ENCODE results near the gene NUP153.

DNA sequence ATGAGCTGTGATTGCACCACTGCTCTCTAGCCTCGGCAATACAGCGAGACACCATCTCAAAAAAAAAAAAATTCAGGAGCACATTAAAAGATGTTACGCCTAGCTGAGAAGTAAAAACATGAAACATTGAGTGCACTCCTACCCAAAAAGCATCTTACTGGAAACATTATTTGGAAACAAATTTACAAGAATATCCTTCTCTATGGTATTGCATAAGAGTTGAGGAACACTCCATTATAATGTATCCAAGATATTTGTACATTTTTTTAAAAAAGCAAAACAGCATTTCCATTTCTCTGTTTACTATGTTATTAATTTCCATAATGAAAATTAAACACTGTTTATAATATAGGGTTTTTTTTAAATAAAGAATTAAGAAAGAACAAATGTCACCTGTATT lies 58.0 kb downstream of the NUP153 start:
- TF ChIP-seq, protein P1, sequence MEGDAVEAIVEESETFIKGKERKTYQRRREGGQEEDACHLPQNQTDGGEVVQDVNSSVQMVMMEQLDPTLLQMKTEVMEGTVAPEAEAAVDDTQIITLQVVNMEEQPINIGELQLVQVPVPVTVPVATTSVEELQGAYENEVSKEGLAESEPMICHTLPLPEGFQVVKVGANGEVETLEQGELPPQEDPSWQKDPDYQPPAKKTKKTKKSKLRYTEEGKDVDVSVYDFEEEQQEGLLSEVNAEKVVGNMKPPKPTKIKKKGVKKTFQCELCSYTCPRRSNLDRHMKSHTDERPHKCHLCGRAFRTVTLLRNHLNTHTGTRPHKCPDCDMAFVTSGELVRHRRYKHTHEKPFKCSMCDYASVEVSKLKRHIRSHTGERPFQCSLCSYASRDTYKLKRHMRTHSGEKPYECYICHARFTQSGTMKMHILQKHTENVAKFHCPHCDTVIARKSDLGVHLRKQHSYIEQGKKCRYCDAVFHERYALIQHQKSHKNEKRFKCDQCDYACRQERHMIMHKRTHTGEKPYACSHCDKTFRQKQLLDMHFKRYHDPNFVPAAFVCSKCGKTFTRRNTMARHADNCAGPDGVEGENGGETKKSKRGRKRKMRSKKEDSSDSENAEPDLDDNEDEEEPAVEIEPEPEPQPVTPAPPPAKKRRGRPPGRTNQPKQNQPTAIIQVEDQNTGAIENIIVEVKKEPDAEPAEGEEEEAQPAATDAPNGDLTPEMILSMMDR (IDR thresholded peaks at IDR 0.05) = no peak
- TF ChIP-seq POLR2A (IDR thresholded peaks at IDR 0.05) = no peak
